ENCODE data around the gene UQCRQ. TPM values are rescaled to one million over a fixed set of nuclear protein-coding genes. Genes with fewer than 3 reads are reported as not detected.
A peak's percentile ranks its signal among the peaks of the same experiment; 100 is the strongest.

UQCRQ gene
- total RNA-seq, 1 donor from 2014 or later, result 271 TPM

GRCh38 chr5:132841305-132841704, 25.1 kb upstream of the UQCRQ start:
- Histone ChIP-seq H3K27ac (peak overlapping the region; percentile 75), H3K9me3 (no peaks in the 10 kb centered on the region), H3K27me3 (ENCODE audit: low read depth) (no peaks in the 10 kb centered on the region), H3K4me3 (no peak overlapping the region), H3K4me1 (peaks cover 23% of the 10 kb centered on the region), H3K36me3 (no peaks in the 10 kb centered on the region)
- ATAC-seq, result peak; percentile 67 to 78
- peak; percentile 71 for DNase-seq
- intact Hi-C loops (cut with DNase I), result no loop called here
- TF ChIP-seq CTCF (IDR thresholded peaks at IDR 0.05), result no peak

GRCh38 chr5:132848270-132848669, 18.2 kb upstream of the UQCRQ start:
- no peaks in the 10 kb centered on the region for H3K36me3 ChIP-seq
- no peaks in the 10 kb centered on the region for H3K27me3 ChIP-seq (ENCODE audit: low read depth)
- no peak for DNase-seq
- ATAC-seq, result no peak
- H3K27ac ChIP-seq, result no peak overlapping the region
- H3K4me1 ChIP-seq, result peaks cover 1% of the 10 kb centered on the region
- TF ChIP-seq CTCF (IDR thresholded peaks at IDR 0.05), result no peak
- intact Hi-C loops (cut with DNase I), result no loop called here
- H3K4me3 ChIP-seq, result no peak overlapping the region
- no peaks in the 10 kb centered on the region for H3K9me3 ChIP-seq

GRCh38 chr5:132849347-132849746, 17.1 kb upstream of the UQCRQ start:
- intact Hi-C loops (cut with DNase I), result no loop called here

GRCh38 chr5:132850066-132850465, 16.4 kb upstream of the UQCRQ start:
- intact Hi-C loops (cut with DNase I), result no loop called here
- no peaks in the 10 kb centered on the region for H3K36me3 ChIP-seq
- no peaks in the 10 kb centered on the region for H3K9me3 ChIP-seq
- no peaks in the 10 kb centered on the region for H3K27me3 ChIP-seq (ENCODE audit: low read depth)
- H3K4me1 ChIP-seq, result peaks cover 9% of the 10 kb centered on the region
- no peak overlapping the region for H3K4me3 ChIP-seq
- DNase-seq (no peak), ATAC-seq (no peak)
- TF ChIP-seq CTCF (IDR thresholded peaks at IDR 0.05), result no peak
- no peak overlapping the region for H3K27ac ChIP-seq

More at GRCh38 chr5:132849347-132849746, 17.1 kb upstream of the UQCRQ start:
- Histone ChIP-seq H3K9me3 (no peaks in the 10 kb centered on the region), H3K4me3 (no peak overlapping the region), H3K36me3 (no peaks in the 10 kb centered on the region), H3K4me1 (peaks cover 9% of the 10 kb centered on the region), H3K27ac (no peak overlapping the region), H3K27me3 (ENCODE audit: low read depth) (no peaks in the 10 kb centered on the region)
- TF ChIP-seq CTCF (IDR thresholded peaks at IDR 0.05), result no peak
- no peak for ATAC-seq
- DNase-seq, result no peak

GRCh38 chr5:132853323-132853722, 13.1 kb upstream of the UQCRQ start:
- no peaks in the 10 kb centered on the region for H3K27me3 ChIP-seq (ENCODE audit: low read depth)
- H3K4me1 ChIP-seq, result peaks cover 9% of the 10 kb centered on the region
- ATAC-seq, result no peak
- DNase-seq, result no peak
- intact Hi-C loops (cut with DNase I), result no loop called here
- H3K27ac ChIP-seq, result no peak overlapping the region
- H3K36me3 ChIP-seq, result no peaks in the 10 kb centered on the region
- TF ChIP-seq CTCF (IDR thresholded peaks at IDR 0.05), result no peak
- H3K4me3 ChIP-seq, result no peak overlapping the region
- H3K9me3 ChIP-seq, result no peaks in the 10 kb centered on the region

- intact Hi-C loops (cut with DNase I), result no loop called here
- ATAC-seq (no peak), DNase-seq (no peak)
- Histone ChIP-seq H3K4me1 (peaks cover 9% of the 10 kb centered on the region), H3K4me3 (no peak overlapping the region), H3K27me3 (ENCODE audit: low read depth) (no peaks in the 10 kb centered on the region), H3K9me3 (no peaks in the 10 kb centered on the region), H3K27ac (no peak overlapping the region), H3K36me3 (no peaks in the 10 kb centered on the region)
- no peak for TF ChIP-seq CTCF (IDR thresholded peaks at IDR 0.05)
Measured at GRCh38 chr5:132853790-132854189, 12.7 kb upstream of the UQCRQ start.

Data from lower lobe of right lung (tissue), 2 donors.